IPS-11a (cell line): ENCODE results near the gene ART1.
"Not testable (repeated sequence)": the region's sequence is repeated elsewhere in the genome, so short reads cannot be mapped to it uniquely, and the experiment has no call there.

Experiments
- H3K4me3 ChIP-seq: one replicate; pipeline ENCODE4 v1.5.1; 2013; ENCODE audit warnings: low read depth, low read length, control low read depth

Gene ART1, protein sequence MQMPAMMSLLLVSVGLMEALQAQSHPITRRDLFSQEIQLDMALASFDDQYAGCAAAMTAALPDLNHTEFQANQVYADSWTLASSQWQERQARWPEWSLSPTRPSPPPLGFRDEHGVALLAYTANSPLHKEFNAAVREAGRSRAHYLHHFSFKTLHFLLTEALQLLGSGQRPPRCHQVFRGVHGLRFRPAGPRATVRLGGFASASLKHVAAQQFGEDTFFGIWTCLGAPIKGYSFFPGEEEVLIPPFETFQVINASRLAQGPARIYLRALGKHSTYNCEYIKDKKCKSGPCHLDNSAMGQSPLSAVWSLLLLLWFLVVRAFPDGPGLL

GRCh38 chr11:3644817-3645235 lies at the start of gene ART1:
TSS of gene ART1 (plus strand) at chr11:3645128. CDS start at chr11:3659214, 14,086 bp downstream.
- H3K4me3 ChIP-seq, result no peak within 1 kb of the TSS

DNA sequence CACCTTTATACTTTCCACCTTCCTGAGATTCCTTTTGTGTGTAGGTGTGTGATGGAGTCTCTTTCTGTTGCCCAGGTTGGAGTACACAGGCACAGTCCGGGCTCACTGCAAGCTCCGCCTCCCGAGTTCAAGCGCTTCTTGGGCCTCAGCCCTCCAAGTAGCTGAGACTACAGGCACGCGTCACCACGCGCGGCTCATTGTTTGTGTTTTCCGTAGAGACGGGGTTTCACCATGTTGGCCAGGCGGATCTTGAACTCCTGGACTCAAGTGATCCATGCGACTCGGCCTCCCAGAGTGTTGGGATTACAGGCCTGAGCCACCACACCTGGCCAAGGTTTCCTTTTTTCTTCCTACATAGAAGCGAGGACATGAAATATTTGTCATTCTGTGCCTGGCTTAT lies 47.2 kb upstream of the ART1 start:
- H3K4me3 ChIP-seq, result not testable (repeated sequence)

DNA sequence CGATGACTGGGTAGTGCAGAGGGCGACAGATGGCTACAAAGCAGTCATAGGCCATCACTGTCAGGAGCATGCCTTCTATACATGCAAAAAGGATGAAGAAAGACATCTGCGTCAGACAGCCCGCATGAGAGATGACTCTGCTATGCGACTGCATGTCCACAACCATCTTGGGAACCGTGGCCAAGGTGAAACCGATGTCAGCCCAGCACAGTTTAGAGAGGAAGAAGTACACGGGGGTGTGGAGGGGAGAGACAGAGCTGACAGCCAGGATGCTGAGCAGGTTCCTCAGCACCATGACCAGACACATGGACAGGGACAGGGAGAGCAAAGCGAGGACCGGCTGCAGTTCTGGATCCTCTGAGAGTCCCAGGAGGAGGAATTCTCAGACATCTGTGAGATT lies 44.7 kb upstream of the ART1 start:
- H3K4me3 ChIP-seq, result not testable (repeated sequence)

- no peak overlapping the region for H3K4me3 ChIP-seq
These were observed 40.8 kb upstream of the ART1 start for GRCh38 chr11:3604167-3604566.

DNA sequence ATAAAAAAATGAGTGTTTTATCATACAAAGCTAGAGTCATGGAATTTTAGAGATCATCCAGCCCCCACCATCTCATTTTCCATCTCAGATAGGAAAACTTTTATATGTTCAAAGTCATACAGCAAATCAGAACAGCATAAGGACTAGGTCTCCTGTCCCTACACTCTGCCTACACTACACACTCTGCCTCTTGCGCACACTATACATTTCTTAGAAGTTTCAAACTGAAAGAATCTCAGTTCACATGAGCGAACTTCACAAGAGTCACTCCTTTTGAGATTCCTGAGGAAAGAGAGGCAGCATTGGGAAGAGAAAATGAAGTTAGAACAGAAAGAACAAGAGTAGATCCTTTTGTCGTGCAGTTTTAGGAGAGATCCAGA lies 39.7 kb upstream of the ART1 start:
- no peak overlapping the region for H3K4me3 ChIP-seq

GRCh38 chr11:3605771-3606203 lies 39.1 kb upstream of the ART1 start:
- no peak overlapping the region for H3K4me3 ChIP-seq

GRCh38 chr11:3609416-3610265 lies 35.3 kb upstream of the ART1 start:
- H3K4me3 ChIP-seq, result no peak overlapping the region

- H3K4me3 ChIP-seq, result no peak overlapping the region
These were observed 34.1 kb upstream of the ART1 start for GRCh38 chr11:3610846-3611245.

GRCh38 chr11:3611976-3612678 lies 32.8 kb upstream of the ART1 start:
- no peak overlapping the region for H3K4me3 ChIP-seq

GRCh38 chr11:3613998-3614741 lies 30.8 kb upstream of the ART1 start:
- H3K4me3 ChIP-seq, result no peak overlapping the region

DNA sequence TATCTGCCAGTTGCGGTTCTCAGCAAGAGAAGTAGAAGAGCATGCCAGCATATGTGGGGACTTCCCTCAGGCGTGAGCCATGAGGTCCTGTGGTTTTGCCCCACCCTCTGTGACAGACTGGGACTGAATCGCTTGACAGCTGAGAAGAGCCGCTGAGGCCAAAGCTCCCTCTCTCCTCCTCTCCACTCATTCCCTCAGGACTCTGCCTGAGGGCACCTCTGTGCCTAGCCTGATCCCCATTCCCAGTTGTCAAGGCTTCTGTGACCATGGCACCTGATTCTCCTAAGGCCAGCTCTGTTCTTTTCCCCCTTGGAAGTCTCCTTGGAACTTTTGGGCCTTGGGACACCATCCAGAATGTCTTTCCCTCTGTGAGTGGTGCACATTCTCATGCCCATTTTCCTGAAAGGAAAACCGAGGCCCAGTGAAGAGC lies 30.2 kb upstream of the ART1 start:
- no peak overlapping the region for H3K4me3 ChIP-seq

GRCh38 chr11:3615998-3616397 lies 28.9 kb upstream of the ART1 start:
- H3K4me3 ChIP-seq, result no peak overlapping the region

DNA sequence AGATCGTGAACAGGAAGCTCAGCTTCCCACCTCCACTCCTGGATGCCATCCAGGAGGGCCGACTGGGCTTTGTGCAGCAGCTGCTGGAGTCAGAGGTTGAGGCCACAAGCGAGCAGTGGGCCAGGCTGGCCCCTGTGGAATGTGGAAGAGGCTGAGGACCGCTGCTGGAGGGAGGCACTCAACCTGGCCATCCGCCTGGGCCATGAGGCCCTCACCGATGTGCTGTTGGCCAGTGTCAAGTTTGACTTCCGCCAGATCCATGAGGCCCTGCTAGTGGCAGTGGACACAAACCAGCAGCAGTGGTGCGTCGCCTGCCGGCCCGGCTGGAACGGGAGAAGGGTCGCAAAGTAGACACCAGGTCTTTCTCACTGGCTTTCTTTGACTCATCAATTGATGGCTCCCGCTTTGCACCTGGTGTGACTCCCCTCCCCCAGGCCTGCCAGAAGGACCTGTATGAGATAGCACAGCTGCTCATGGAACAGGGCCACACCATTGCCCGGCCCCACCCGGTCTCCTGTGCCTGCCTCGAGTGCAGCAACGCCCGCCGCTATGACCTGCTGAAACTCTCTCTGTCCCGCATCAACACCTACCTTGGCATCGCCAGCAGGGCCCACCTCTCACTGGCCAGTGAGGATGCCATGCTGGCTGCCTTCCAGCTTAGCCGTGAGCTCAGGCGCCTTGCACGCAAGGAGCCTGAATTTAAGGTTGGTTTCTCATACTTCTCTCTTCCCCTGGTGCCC lies 28.0 kb upstream of the ART1 start:
- no peak overlapping the region for H3K4me3 ChIP-seq

DNA sequence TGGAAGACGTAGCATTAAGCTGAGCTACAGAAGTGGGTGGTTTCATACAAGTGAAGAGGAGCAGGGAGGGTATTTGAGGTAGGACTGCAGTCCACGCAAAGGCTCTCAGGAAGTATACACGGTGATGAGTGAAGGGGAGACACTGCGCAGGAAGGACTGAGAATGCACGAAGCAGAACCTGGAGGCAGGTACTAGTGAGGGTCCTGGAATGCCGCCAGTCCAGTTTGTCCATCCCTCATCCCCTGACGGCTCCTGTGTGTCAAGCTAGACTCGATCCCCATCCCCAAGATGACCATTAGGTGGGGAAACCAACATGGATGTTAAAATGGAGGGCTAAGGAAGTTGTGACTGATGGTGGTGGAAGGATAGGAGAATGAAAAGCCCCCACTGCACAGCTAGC lies 26.9 kb upstream of the ART1 start:
- H3K4me3 ChIP-seq, result no peak overlapping the region

DNA sequence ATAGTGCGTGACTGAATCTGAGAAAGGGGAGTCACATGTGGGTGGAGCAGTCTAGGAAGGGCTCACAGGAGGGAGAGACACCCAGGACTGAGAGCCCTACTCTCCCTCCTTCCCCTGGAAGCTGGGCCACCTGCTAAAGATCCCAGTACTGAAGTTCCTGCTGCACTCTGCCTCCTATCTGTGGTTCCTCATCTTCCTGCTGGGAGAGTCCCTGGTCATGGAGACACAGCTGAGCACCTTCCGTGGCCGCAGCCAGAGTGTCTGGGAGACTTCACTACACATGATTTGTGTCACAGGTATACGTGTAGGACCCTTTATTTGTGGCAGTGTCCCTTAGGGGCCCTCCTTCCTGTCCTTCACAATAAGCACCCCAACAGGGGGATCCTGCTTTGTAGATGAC lies 22.4 kb upstream of the ART1 start:
- H3K4me3 ChIP-seq, result no peak overlapping the region

- H3K4me3 ChIP-seq, result no peak overlapping the region
These were observed 21.8 kb upstream of the ART1 start for GRCh38 chr11:3623121-3623520.

- H3K4me3 ChIP-seq, result no peak overlapping the region
These were observed 21.0 kb upstream of the ART1 start for GRCh38 chr11:3623767-3624458.

DNA sequence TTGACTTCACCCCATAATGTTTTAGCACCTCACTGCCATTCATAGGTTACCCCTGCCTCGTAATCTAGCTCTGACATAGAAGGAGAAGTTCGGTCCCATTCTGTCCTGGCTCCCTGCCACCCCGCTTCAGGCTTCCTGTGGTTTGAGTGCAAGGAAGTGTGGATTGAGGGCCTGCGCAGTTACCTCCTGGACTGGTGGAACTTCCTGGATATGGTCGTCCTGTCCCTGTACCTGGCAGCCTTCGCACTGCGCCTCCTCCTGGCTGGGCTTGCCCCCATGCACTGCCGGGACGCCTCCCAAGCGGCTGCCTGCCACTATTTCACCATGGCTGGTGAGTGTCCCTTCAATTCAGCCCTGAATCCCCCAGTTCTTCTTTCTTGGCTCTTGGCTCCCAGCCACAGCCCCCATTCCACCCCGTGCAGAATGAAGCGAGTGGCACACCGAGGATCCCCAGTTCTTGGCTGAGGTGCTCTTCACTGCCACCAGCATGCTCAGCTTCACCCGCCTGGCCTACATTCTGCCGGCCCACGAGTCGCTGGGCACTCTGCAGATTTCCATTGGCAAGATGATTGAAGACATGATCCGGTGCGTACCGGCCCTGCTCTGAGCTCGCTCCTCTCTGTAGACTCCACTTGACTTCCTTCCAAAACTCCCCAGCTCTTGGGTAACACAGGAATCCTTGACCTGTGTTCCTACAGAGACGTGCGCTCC lies 18.5 kb upstream of the ART1 start:
- H3K4me3 ChIP-seq, result no peak overlapping the region

DNA sequence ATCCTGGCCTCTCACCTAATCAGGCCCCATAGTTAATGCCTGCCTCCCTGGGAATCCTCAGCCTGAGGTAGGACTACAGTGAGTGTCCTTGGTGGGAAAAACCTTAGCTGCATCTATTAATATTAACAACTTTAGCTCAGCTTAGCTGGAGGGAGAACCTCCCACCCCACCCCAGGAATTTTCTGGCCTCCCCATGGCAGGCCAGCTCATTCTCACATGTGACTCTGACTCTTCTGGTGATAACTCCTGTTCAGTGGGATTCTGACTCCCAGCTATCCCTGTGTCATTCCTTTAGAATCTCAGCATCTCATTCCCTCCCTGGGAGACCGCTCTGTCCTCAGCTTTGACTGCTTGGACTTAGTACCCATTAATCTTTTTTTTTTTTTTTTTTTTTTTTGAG lies 17.6 kb upstream of the ART1 start:
- no peak overlapping the region for H3K4me3 ChIP-seq
